Loucy (cell line): ENCODE measurements around the gene ALPK1.

ENCODE experiments used
- CTCF ChIP-seq: fragments of 200-600 bp; sonication (generic); conservative IDR thresholded peaks from 2 replicates; pipeline ENCODE4 v1.5.1; 2014; ENCODE audit warnings: mild to moderate bottlenecking, antibody characterized with exemption, low read length
- EZH2phosphoT487 ChIP-seq: fragments of 200-600 bp; IDR thresholded peaks from 2 replicates; pipeline ENCODE4 v1.6.1; 2018; ENCODE audit warnings: antibody characterized with exemption, mild to moderate bottlenecking, moderate library complexity, borderline replicate concordance

GRCh38 chr4:112340023-112340422, 42.9 kb downstream of the ALPK1 start:
- no peak for TF ChIP-seq CTCF
- no peak for TF ChIP-seq EZH2phosphoT487
